ENCODE measurements around the gene EIF3K.
"Not testable (repeated sequence)": the region's sequence is repeated elsewhere in the genome, so short reads cannot be mapped to it uniquely, and the experiment has no call there.

The EIF3K gene, protein sequence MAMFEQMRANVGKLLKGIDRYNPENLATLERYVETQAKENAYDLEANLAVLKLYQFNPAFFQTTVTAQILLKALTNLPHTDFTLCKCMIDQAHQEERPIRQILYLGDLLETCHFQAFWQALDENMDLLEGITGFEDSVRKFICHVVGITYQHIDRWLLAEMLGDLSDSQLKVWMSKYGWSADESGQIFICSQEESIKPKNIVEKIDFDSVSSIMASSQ

DNA sequence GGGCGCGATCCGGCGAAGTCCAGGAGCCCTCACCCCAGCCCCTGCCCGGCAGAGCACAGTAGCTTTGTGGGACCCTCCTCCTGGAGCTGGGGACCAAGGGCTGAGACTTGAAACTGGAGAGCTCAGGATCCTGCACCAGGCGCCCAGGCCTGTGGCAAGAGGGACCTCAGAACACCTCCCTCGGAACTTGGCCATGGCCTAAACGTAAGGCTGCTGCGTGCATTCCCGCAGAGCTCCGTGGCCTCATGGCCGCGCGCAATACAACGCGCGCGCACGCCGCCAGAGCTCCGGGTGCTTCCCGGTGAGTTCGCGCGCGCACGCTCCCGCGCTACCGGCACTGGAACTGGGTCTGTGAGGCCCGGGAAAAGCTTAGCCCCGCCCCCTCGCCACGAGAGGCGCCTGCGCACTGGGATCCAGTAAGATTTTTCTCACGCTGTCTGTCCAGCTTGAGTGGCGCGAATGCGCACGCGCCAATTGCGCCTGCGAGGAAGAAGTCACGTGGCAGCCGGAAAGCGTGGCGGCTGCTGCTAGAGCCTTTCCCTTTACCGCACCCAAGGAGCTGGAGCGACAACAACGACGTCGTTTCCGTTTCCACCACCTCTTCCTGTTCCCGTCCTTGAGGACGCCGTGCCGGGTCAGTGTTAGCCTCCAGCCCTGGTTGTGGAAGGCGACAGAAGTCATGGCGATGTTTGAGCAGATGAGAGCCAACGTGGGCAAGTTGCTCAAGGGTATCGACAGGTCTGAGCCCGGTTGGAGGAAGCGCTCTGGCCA lies at the start of gene EIF3K:
EIF3K (plus strand) TSS at position 599 of the 771 bp plus-strand sequence; CDS start at position 680, 81 bp downstream.
- peak; percentile 98 for DNase-seq (ENCODE audit: low spot score)

DNA sequence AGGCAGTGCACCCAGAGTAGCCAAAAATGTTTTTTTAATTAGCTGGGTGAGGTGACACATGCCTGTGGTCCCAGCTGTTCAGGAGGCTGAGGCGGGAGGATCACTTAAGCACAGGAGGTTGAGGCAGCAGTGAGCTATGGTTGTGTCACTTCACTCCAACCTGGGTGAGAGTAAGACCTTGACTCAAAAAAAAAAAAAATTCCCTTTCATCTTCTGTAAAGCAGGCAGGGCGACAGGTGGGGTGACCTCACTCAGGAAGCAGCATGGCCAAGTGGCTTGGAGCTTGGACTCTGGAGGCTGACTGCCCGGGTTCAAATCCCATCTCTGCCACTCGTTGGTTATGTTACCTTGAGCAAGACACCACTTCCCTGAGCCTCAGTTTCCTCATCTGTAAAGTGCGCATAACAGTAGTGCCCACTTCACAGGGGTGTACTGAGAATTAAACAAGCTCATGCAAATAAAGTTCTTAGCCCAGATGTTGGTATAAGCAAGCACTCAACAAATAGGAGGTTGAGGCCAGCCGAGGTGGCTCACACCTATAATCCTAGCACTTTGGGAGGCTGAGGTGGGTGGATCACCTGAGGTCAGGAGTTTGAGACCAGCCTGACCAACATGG lies 49.5 kb upstream of the EIF3K start:
- no peak for DNase-seq (ENCODE audit: low spot score)

DNA sequence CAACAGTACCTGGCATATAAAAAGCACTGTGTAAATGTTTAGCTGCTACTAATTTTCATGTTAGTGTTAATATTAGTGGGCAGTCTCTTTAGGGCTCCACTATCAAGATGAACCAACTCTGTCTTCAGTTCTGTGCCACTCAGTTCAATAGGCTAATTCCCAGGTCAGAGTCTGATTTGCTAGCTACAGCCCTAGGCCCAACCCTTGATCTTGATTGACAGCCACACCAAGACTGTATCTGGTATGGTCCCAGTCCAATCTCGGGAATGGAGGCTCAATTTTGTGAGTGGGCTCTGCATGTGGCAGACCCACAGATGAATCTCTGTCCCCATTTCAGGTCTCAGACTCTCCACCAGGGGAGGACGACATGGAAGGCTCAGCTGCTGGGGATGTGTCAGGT lies 47.3 kb upstream of the EIF3K start:
- no peak for DNase-seq (ENCODE audit: low spot score)

DNA sequence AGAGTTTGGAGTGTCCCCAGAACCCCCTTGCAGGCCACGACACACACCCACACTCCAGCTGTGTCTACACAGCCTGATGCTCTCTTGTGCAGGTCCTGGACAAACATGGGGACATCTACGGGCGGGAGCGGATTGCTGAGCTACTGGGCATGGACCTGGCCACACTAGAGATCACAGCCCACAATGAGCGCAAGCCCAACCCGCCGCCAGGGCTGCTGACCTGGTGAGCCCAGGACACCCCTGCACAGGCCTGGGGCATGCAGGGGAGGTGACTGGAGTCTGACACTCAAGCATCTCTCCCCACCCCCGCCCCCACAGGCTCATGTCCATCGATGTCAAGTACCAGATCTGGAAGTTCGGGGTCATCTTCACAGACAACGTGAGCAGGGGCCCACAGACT lies 41.2 kb upstream of the EIF3K start:
- DNase-seq (ENCODE audit: low spot score), result no peak

DNA sequence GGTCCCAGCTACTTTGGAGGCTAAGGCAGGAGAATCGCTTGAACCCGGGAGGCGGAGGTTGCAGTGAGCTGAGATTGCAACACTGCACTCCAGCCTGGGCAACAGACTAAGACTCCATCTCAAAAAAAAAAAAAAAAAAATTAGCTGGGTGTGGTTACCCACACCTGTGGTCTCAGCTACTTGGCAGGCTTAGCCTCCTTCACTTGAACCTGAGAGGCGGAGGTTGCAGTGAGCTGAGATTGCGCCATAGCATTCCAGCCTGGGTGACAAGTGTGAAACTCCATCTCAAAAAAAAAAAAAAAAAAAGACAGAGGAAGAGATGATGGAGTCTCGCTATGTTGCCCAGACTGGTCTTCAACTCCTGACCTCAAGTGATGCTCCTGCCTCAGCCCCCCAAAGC lies 39.7 kb upstream of the EIF3K start:
- DNase-seq (ENCODE audit: low spot score), result not testable (repeated sequence)

DNA sequence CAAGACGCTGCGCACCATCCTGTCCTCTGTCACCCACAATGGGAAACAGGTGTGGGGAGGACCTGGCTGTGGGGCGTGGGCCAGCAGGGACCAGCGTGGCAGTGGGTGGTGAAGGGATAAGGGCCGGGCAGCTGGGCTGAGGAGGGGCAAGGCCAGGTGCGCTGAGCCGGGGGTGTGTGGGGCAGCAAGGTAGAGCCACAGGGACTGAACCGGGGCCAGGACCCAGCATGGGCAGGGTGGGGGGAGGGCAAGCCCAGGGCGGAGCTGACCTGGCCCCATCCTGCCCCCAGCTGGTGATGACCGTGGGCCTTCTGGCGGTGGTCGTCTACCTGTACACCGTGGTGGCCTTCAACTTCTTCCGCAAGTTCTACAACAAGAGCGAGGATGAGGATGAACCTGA lies 38.9 kb upstream of the EIF3K start:
- no peak for DNase-seq (ENCODE audit: low spot score)

DNA sequence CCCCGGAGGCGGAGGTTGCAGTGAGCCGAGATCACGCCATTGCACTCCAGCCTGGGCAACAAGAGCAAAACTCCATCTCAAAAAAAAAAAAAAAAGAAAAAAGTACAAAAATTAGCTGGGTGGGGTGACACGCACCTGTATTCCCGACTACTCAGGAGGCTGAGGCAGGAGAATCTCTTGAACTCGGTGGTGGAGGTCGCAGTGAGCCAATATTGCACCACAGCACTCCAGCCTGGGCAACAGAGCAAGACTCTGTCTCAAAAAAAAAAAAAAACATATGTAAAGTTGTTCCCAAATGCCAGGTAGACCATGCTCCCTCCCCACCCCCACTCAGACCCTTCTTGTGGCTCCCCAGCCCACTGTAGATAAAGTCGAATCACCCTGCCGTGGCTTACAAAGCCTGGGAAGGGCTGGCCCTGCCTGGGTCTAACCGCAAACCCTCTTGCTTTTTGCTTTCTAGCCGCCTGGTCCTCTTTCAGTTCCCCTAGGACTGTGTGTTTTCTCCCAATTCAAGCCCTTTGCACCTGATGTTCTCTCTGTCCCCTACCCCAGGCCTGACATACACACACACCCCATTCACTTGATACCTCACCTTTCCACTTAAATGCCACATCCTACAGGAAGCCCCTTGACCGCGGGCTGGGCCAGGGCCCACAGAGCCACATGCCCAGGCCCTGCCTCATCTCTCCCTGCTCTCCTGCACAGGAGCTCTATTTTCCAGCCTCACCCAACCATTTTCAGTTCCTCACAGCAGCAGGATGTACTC lies 35.6 kb upstream of the EIF3K start:
- DNase-seq (ENCODE audit: low spot score), result no peak

DNA sequence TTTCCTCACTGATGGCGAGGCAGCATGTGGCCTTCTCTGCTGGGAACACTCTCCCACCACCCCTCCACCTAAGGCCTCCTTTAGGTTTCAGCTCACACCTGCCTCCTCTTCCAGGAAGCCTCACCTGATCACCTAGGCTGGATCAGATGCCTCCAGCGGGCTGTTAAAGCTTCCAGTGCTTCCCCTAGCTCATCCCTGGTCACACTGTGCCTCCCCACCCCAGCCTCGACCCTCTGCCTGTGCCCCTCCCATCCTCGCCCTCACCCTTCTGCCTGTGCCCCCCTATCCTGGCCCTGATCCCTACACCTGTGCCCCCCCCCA lies 35.0 kb upstream of the EIF3K start:
- DNase-seq (ENCODE audit: low spot score), result no peak

DNA sequence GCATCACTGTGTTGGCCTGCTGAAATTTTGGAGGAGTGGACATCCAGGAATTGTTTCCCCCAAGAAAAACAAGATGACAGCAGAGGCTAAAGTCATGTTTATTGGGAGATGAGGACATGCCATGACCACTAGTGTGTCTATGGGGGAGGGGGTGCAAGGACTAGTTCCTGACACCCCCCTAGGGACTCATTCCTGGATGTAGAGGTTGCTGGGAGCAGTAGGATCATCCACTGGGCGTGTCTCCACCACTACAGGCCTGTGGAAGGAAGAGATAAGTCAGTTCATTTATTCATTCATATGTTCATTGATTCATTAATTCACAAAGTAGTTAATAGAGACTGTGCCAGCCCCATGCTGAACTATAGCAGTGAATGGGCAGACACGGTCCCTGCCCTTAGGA lies 31.4 kb upstream of the EIF3K start:
- no peak for DNase-seq (ENCODE audit: low spot score)

DNA sequence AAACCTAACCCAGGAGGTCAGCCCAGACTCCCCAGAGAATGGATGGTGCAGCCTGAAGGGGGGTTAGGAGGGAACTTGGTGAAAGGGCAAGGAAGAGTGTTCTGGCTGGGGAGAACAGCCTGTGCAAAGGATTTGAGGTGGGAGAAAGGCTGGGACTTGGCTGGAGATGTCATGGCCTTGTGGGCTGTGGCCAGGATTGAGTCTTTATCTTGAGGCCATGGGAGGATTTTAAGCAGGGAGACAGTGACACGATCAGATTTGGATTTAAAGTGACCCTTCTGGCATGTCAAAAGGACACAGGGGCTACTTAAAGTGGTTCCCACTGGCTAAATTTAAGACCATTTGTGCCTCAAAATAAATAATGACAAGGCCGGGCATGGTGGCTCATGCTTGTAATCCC lies 30.9 kb upstream of the EIF3K start:
- no peak for DNase-seq (ENCODE audit: low spot score)

DNA sequence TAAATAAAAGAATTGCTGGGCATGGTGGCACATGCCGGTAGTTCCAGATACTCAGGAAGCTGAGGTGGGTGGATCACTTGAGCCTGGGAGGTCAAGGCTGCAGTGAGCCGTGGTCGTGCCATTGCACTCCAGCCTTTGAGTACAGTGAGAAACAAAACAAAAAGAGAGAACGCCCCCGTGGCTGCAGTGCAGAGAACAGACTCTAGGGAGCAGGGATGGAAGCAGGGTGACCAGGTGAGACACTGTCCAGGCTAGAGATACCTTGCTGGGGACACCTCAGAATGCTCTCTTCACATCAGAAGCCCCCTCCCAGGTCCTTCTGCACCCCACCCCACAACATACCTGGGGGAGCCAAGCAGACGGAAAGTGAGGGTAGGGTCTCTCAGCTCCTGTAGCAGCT lies 26.0 kb upstream of the EIF3K start:
- no peak for DNase-seq (ENCODE audit: low spot score)

DNA sequence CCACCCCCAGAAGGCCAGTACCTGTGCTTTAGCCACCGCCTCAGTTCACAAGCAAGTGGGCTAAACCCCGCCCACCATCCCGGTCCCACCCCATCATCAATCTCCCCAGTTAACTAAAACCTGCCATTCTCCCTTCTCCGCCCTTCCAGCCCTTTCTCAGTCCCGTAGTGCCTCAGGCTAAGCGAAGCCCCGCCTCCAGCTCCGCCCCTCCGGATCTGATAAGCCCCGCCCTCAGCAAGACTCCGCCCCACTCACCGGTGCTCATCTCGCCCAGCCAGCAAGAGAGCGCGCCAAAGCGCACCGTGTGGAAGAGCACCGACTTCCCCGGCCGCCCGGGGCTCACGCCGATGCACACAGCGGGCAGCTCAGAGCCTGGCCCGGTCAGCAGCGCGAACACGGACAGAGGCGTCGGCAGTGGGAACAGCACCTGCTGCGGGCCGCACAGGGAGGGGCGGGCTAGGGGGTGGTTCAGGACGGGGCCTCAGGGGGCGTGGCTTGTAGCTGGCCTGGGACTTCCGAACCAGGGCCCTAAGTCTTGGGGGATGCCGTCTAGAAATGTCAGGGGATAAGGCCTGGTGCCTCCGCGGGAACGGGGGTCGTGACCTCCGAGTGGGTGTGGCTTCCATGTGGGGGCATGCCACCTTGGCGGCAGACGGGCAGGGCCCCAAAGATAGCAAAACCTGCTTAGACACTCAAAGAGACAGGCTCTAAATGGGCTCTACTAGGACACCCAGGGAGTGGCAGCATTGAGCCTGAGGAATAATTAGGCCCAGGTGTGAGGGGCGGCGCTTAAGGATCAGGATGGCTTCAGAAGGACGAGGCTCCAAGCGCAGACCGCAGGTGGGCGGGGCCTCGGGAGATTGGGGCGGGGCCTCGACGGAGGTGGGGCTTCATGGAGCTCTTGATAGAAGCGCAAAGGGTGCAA lies 22.7 kb upstream of the EIF3K start:
- DNase-seq (ENCODE audit: low spot score), result peak; percentile 34

DNA sequence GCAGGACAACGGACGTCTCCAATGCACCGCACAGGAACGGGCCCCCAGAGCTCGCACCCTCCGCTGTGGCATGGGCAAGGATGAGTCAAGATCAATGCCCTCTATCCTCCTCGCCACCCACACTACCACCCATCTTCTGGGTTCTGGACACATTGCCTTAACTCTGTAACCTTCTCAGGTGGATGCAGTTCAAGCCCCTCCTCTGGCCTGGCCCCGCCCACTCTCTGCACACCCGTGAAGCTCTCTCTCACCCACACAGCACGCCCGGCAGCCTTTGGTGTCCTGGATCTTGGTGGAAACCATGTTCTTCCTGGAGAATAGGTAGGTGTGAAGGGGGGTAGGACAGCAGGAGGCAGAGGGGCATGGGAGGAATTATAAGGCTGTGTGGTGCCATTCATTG lies 21.9 kb upstream of the EIF3K start:
- no peak for DNase-seq (ENCODE audit: low spot score)

DNA sequence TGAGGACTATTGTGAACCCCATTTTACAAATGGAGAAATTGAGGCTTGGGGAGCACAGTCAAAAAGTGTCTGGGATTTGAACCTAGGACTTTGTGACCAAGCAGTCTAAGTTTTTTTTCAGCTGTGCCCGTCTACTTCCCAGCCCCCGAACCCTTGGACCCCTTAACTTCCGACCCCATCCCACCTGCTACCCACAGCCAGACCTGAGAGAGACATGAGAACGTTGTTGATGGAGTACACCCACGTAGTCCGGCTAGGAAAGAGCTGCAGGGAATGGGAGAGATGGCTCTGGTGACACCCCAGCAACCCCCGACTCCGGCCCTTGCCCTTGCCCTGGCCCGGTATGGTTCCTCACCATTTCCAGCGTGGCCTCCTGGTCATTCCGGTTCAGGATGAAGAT lies 19.3 kb upstream of the EIF3K start:
- DNase-seq (ENCODE audit: low spot score), result no peak

DNA sequence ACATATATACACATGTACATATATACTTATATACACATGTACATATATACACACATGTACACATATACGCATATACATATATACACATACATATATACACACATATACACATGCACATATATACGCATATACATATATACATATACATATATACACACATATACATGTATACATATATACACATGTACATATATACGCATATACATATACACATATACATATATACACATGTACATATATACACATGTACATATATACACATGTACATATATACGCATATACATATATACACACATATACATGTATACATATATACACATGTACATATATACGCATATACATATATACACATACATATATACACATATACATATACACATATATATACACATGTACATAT lies 16.1 kb upstream of the EIF3K start:
- not testable (repeated sequence) for DNase-seq (ENCODE audit: low spot score)

DNA sequence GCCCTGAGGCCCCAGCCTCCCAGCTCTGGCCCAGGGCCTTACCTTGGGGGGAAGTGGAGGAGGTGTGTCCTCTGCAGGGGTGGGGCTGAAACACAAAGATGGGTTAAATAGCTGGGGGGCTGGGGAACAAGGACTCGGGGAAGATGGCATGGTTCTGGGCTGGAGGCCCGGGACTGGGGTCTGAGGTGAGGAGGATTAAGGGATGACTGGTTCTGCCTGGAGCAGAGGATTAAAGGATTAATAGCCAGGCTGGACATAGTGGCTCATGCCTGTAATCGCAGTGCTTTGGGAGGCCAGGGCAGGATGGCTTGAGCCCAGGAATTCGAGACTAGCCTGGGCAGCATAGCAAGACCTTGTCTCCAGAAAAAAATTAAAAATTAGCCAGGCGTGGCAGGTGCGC lies 12.9 kb upstream of the EIF3K start:
- DNase-seq (ENCODE audit: low spot score), result no peak

DNA sequence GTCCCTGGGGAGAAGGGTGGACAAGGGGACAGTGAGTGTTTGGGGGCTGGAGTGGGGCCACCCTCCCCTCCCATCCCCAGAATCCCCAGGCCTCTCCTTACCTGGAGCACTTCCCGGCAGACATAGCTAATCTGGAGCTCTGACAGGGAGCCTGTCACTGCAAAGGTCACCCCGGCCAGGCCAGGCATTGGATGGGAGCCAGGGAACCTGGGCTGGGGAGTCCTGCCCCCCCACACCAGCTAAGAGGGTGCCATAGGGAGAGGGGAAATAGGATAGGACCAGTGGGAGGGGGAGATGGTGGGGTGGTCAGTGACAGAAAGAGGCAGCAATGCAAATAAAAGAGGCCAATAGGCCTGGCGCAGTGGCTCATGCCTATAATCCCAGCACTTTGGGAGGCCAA lies 4.7 kb upstream of the EIF3K start:
- no peak for DNase-seq (ENCODE audit: low spot score)

DNA sequence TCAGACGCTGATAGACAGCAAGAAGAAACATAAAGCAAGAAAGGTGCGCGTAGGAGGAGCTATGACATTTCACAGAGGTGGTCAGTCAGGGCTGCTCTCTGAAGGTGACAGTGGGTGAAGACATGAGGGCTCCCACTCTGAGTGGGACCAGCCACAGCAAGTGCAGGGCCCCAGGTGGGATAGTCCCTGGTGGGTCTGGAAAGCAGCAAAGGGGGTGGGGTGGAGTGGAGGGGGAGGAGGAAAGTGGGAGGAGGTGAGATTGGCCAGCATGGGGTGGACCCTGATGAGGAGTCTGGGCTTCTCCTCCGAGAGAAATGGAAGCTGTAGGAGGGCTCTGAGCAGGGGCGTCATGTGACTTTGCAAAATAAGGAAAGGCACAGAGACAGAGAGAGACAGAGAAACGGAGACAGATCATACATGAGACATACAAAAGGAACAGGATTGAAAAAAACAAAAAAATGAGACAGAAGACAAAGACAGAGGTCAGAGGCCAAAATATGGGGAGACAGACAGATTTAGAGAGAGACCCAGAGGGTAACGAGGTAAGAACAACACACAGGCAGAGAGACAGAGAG lies 3.9 kb upstream of the EIF3K start:
- no peak for DNase-seq (ENCODE audit: low spot score)

DNA sequence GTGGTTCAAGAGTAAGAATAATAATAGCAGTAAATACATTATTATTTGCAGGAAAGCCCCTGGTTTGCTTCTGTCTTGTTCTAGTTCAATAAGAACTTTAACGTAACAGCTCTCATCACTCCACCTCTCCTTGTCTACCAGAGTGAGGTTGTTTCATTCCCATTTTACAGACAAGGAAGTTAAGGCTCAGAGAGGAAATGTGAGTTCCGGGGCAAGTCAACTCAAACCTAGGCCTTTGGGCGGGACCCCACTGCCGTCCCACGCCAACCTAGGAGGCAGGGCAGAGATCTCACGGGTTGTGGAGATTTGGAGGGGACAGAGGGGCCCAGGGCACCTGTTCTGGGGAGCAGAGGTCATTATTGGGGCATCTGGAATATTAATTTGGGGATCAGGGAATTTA lies 2.7 kb upstream of the EIF3K start:
- no peak for DNase-seq (ENCODE audit: low spot score)

DNA sequence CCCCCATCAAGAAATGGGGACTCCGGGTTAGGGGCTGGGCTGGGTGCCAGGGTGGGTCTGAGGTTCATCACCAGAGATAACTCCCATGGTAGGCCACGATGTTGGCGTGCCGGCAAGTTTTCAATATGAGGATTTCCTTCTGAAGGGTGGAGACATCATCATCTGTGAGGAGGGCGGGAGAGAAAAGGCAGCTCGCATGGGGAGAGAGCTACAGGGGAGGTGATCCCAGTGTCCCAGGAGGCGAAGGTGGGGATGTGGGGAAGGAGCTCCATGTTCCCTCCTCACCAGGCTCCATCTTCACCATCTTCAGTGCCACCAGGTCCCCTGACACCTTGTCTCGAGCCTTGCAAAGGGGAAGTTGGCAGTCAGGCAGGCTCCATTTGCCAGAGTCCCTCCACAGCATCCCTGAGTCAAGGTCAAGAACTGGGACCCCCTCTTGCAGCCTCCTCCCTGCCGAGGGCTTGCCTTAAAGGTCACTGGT lies 1.7 kb upstream of the EIF3K start:
- no peak for DNase-seq (ENCODE audit: low spot score)

Measured in hematopoietic multipotent progenitor cell treated with erythropoietin and hydrocortisone succinate and interleukin-3 and kit ligand, for 15 days (in vitro differentiated cells).